H9 (cell line): ENCODE results near the gene TEC. TPM values are rescaled to one million over a fixed set of nuclear protein-coding genes. Genes with fewer than 3 reads are reported as not detected.

Experiments
- DNase-seq: peaks from one replicate; pipeline ENCODE4 v3.0.0-alpha.2; 2017
- H2AFZ ChIP-seq: one replicate; pipeline ENCODE4 v1.6.1; 2013; ENCODE audit warnings: mild to moderate bottlenecking, low read length, control low read depth, moderate library complexity
- H2AK5ac ChIP-seq: 2 replicates; pipeline ENCODE4 v1.6.1; 2013; ENCODE audit warnings: low read length, control low read depth, mixed read lengths; ENCODE audit not compliant: insufficient read length
- H2BK120ac ChIP-seq: one replicate; pipeline ENCODE4 v1.6.1; 2013; ENCODE audit warnings: low read depth, mild to moderate bottlenecking, low read length, control low read depth, inconsistent platforms; ENCODE audit not compliant: poor library complexity, severe bottlenecking
- H2BK12ac ChIP-seq: 2 replicates; pipeline ENCODE4 v1.6.1; 2013; ENCODE audit warnings: low read length, control low read depth, mixed read lengths, low read depth; ENCODE audit not compliant: insufficient read length
- H2BK15ac ChIP-seq: 2 replicates; pipeline ENCODE4 v1.6.1; 2013; ENCODE audit warnings: low read depth, low read length, control low read depth
- H2BK20ac ChIP-seq: one replicate; pipeline ENCODE4 v1.6.1; 2013; ENCODE audit warnings: low read depth, mild to moderate bottlenecking, low read length, control low read depth, inconsistent platforms; ENCODE audit not compliant: poor library complexity, severe bottlenecking
- H2BK5ac ChIP-seq: 2 replicates; pipeline ENCODE4 v1.6.1; 2013; ENCODE audit warnings: low read length, control low read depth, mixed read lengths; ENCODE audit not compliant: insufficient read length
- H3K14ac ChIP-seq: 2 replicates; pipeline ENCODE4 v1.6.1; 2013; ENCODE audit warnings: low read length, control low read depth; ENCODE audit not compliant: insufficient read depth
- H3K18ac ChIP-seq: 2 replicates; pipeline ENCODE4 v1.6.1; 2013; ENCODE audit warnings: low read depth, mild to moderate bottlenecking, mixed read lengths, low read length, control low read depth; ENCODE audit not compliant: insufficient read length
- H3K23ac ChIP-seq: 2 replicates; pipeline ENCODE4 v1.6.1; 2013; ENCODE audit warnings: low read length, control low read depth, mixed read lengths, low read depth; ENCODE audit not compliant: insufficient read length
- H3K23me2 ChIP-seq: 2 replicates; pipeline ENCODE4 v1.6.1; 2013; ENCODE audit warnings: low read depth, mild to moderate bottlenecking, mixed read lengths, low read length, control low read depth; ENCODE audit not compliant: insufficient read length, poor library complexity, severe bottlenecking
- H3K27ac ChIP-seq: 2 replicates; pipeline ENCODE4 v1.5.1; 2013; ENCODE audit warnings: low read length, control low read depth, mixed read lengths, low read depth; ENCODE audit not compliant: insufficient read length
- H3K27me3 ChIP-seq: 2 replicates; pipeline ENCODE4 v1.6.1; 2013; ENCODE audit warnings: low read length, control low read depth, inconsistent platforms; ENCODE audit not compliant: insufficient read depth
- H3K4ac ChIP-seq: 2 replicates; pipeline ENCODE4 v1.6.1; 2013; ENCODE audit warnings: low read depth, mild to moderate bottlenecking, control low read depth, inconsistent platforms, low read length, moderate library complexity
- H3K4me1 ChIP-seq: 2 replicates; pipeline ENCODE4 v1.6.1; 2013; ENCODE audit warnings: low read length, control low read depth, inconsistent platforms; ENCODE audit not compliant: insufficient read depth
- H3K4me2 ChIP-seq: 2 replicates; pipeline ENCODE4 v1.6.1; 2013; ENCODE audit warnings: low read length, control low read depth, mixed read lengths; ENCODE audit not compliant: insufficient read length, insufficient read depth
- H3K56ac ChIP-seq: 2 replicates; pipeline ENCODE4 v1.6.1; 2013; ENCODE audit warnings: low read depth, mild to moderate bottlenecking, mixed read lengths, low read length, control low read depth; ENCODE audit not compliant: insufficient read length
- H3K79me1 ChIP-seq: 2 replicates; pipeline ENCODE4 v1.6.1; 2013; ENCODE audit warnings: low read depth, mild to moderate bottlenecking, moderate library complexity, low read length, control low read depth, inconsistent platforms; ENCODE audit not compliant: insufficient read depth, poor library complexity, severe bottlenecking
- H3K79me2 ChIP-seq: 2 replicates; pipeline ENCODE4 v1.6.1; 2013; ENCODE audit warnings: low read length, control low read depth, inconsistent platforms; ENCODE audit not compliant: insufficient read depth
- H3K9ac ChIP-seq: 2 replicates; pipeline ENCODE4 v1.6.1; 2013; ENCODE audit warnings: low read length, control low read depth, mixed read lengths; ENCODE audit not compliant: insufficient read length; ENCODE audit errors: extremely low read depth
- H3K9me3 ChIP-seq: one replicate; pipeline ENCODE4 v1.6.1; 2013; ENCODE audit warnings: low read depth, low read length, inconsistent platforms; ENCODE audit not compliant: control insufficient read depth
- H3T11ph ChIP-seq: one replicate; pipeline ENCODE4 v1.6.1; 2013; ENCODE audit warnings: mild to moderate bottlenecking, low read length, control low read depth, inconsistent platforms
- H4K20me1 ChIP-seq: one replicate; pipeline ENCODE4 v1.6.1; 2013; ENCODE audit not compliant: control insufficient read depth, insufficient read length, insufficient read depth
- H4K5ac ChIP-seq: 2 replicates; pipeline ENCODE4 v1.6.1; 2013; ENCODE audit warnings: low read depth, mild to moderate bottlenecking, mixed read lengths, low read length, control low read depth; ENCODE audit not compliant: insufficient read length
- H4K8ac ChIP-seq: replicated peaks from 2 replicates; pipeline ENCODE4 v1.6.1; 2013; ENCODE audit warnings: low read length, control low read depth, mixed read lengths, low read depth; ENCODE audit not compliant: insufficient read length
- H4K91ac ChIP-seq: 2 replicates; pipeline ENCODE4 v1.6.1; 2013; ENCODE audit warnings: low read depth, mild to moderate bottlenecking, moderate library complexity, mixed read lengths, low read length, control low read depth; ENCODE audit not compliant: insufficient read length
- H3K27ac Mint-ChIP-seq, 3 experiments: 2 replicates in 2 of 3; 3 replicates in 1 of 3; pipeline ENCODE4 v1.8.0; 2020 to 2021; ENCODE audit warnings: mixed read lengths in 3 of 3, mild to moderate bottlenecking in 1 of 3, moderate library complexity in 1 of 3
- H3K27me3 Mint-ChIP-seq: 2 replicates; pipeline ENCODE4 v1.8.0; 2021; ENCODE audit warnings: low read depth, mild to moderate bottlenecking, moderate library complexity, mixed read lengths
- H3K36me3 Mint-ChIP-seq, 3 experiments: 2 replicates in 2 of 3; 3 replicates in 1 of 3; pipeline ENCODE4 v1.8.0; 2020 to 2021; ENCODE audit warnings: low read depth in 3 of 3, mixed read lengths in 3 of 3; ENCODE audit not compliant: insufficient read depth in 1 of 3
- H3K4me1 Mint-ChIP-seq, 2 experiments: 2 replicates each; pipeline ENCODE4 v1.8.0; 2020; ENCODE audit warnings: mixed read lengths in 2 of 2
- H3K4me3 Mint-ChIP-seq, 2 experiments: 2 replicates in 1 of 2; 3 replicates in 1 of 2; pipeline ENCODE4 v1.8.0; 2020 to 2021; ENCODE audit warnings: mild to moderate bottlenecking in 2 of 2, mixed read lengths in 2 of 2, moderate library complexity in 1 of 2
- H3K9me3 Mint-ChIP-seq, 2 experiments: 2 replicates in 1 of 2; 3 replicates in 1 of 2; pipeline ENCODE4 v1.8.0; 2020; ENCODE audit warnings: mild to moderate bottlenecking in 2 of 2, mixed read lengths in 2 of 2, moderate library complexity in 1 of 2
- CTCF ChIP-seq: fragments of 200-600 bp; sonication (generic); conservative IDR thresholded peaks from 3 replicates; pipeline ENCODE4 v1.8.0; 2021; ENCODE audit warnings: antibody characterized with exemption, mild to moderate bottlenecking
- WGBS: extraction: QIAGEN DNeasy Blood & Tissue Kit; methylation state at CpG from one replicate; pipeline ENCODE4 v1.1.7; 2013; ENCODE audit warnings: missing lambda C conversion rate, low lambda C conversion rate, mixed read lengths; ENCODE audit not compliant: insufficient read length; ENCODE audit errors: extremely low coverage; 5-methylcytosine and 5-hydroxymethylcytosine counted together
- total RNA-seq: library from RNA; stranded (reverse); gene quantifications from 2 replicates; pipeline ENCODE4 v1.2.1, GENCODE V29; 2021

The TEC gene
- total RNA-seq, 1 experiment from 2014 or later: 1.8 TPM

- no peak overlapping the region for H2BK5ac ChIP-seq
- H3K79me1 ChIP-seq: no peaks in the 10 kb centered on the region
- no peak overlapping the region for H2BK15ac ChIP-seq
- H2BK120ac ChIP-seq: no peak overlapping the region
- no peak overlapping the region for H3K4ac ChIP-seq
- no peak overlapping the region for H2AFZ ChIP-seq
- H3K23ac ChIP-seq: no peak overlapping the region
- H3K9me3 Mint-ChIP-seq: no peaks in the 10 kb centered on the region
- no peak overlapping the region for H3K4me3 Mint-ChIP-seq
- H3K79me2 ChIP-seq: no peaks in the 10 kb centered on the region
- no peaks in the 10 kb centered on the region for H3K27me3 Mint-ChIP-seq
- H4K20me1 ChIP-seq: no peaks in the 10 kb centered on the region
- no peak for DNase-seq
- no peak overlapping the region for H3K4me2 ChIP-seq
- no peaks in the 10 kb centered on the region for H3K27me3 ChIP-seq
- no peak overlapping the region for H3K27ac ChIP-seq
- H3K56ac ChIP-seq: no peak overlapping the region
- no peak overlapping the region for H3K18ac ChIP-seq
- peaks cover 6 to 8% of the 10 kb centered on the region in 2 experiments for H3K4me1 Mint-ChIP-seq
- no peak overlapping the region for H3K9ac ChIP-seq
- TF ChIP-seq CTCF: no peak
- no peak overlapping the region for H3T11ph ChIP-seq
- no CpG with 5 or more reads among the region's 3 CpGs for WGBS
- no peak overlapping the region for H4K5ac ChIP-seq
- H3K23me2 ChIP-seq: no peaks in the 10 kb centered on the region
- no peaks in the 10 kb centered on the region for H3K36me3 Mint-ChIP-seq
- no peak overlapping the region for H2BK20ac ChIP-seq
- no peaks in the 10 kb centered on the region; the same call in 1 of the 2 replicates for H3K4me1 ChIP-seq
- no peak overlapping the region for H2AK5ac ChIP-seq
- H3K14ac ChIP-seq: no peak overlapping the region
- no peak overlapping the region for H3K27ac Mint-ChIP-seq
- no peaks in the 10 kb centered on the region for H3K9me3 ChIP-seq
- no peak overlapping the region for H4K8ac ChIP-seq
- H2BK12ac ChIP-seq: no peak overlapping the region
- no peak overlapping the region for H4K91ac ChIP-seq
These were observed 74.3 kb downstream of the TEC start for GRCh38 chr4:48195374-48195773.
